Ovary (tissue), 3 donors: ENCODE results near the gene IGSF21.

Experiments used
- CTCF ChIP-seq, 3 donors: fragments of 450-650 bp in 2 of 3; fragments of 200-600 bp in 1 of 3; IDR thresholded peaks; one replicate each; pipeline versions ENCODE4 v1.5.1 to v1.8.0; 2016 to 2022; ENCODE audit warnings: antibody characterized with exemption in 3 of 3, mild to moderate bottlenecking in 1 of 3
- EP300 ChIP-seq: sonication (generic); formaldehyde crosslinking; IDR thresholded peaks from one replicate; pipeline ENCODE4 v1.6.1; 2017; ENCODE audit warnings: antibody characterized with exemption
- POLR2A ChIP-seq: fragments of 450-650 bp; IDR thresholded peaks from one replicate; pipeline ENCODE4 v1.6.1; 2017; ENCODE audit warnings: antibody characterized with exemption, mild to moderate bottlenecking, moderate library complexity
- donor health status: DM: no; HTN: no; CAD: no.

- no peak for TF ChIP-seq CTCF (IDR thresholded peaks at IDR 0.05)
- no peak for TF ChIP-seq POLR2A
- TF ChIP-seq EP300, result no peak
Measured at GRCh38 chr1:18198260-18198659, 90.7 kb downstream of the IGSF21 start.
